Loucy (cell line): ENCODE measurements around the gene PPM1M.

Source experiments
- H2AFZ ChIP-seq: fragments of 200-600 bp; sonication (generic); 2 replicates; pipeline ENCODE4 v1.6.0; 2016; ENCODE audit warnings: antibody characterized with exemption, mild to moderate bottlenecking, low read length, moderate library complexity
- H3F3A ChIP-seq: fragments of 200-600 bp; 2 replicates; pipeline ENCODE4 v1.6.0; 2016; ENCODE audit warnings: antibody characterized with exemption, low read depth, mild to moderate bottlenecking
- H3K27me3 ChIP-seq: fragments of 200-600 bp; sonication (generic); 2 replicates; pipeline ENCODE4 v1.6.1; 2014; ENCODE audit warnings: low read length, mild to moderate bottlenecking; ENCODE audit not compliant: insufficient read depth, poor library complexity, severe bottlenecking
- H3K36me3 ChIP-seq: fragments of 200-600 bp; sonication (generic); 2 replicates; pipeline ENCODE4 v1.6.1; 2016; ENCODE audit warnings: low read length; ENCODE audit not compliant: insufficient read depth
- H3K4me1 ChIP-seq: fragments of 200-600 bp; sonication (generic); 2 replicates; pipeline ENCODE4 v1.5.1; 2014; ENCODE audit warnings: low read length, mild to moderate bottlenecking; ENCODE audit not compliant: insufficient read depth, poor library complexity, severe bottlenecking
- H3K4me2 ChIP-seq: fragments of 200-600 bp; sonication (generic); 2 replicates; pipeline ENCODE4 v1.6.0; 2014; ENCODE audit warnings: antibody characterized with exemption, low read length, low read depth, mild to moderate bottlenecking; ENCODE audit not compliant: poor library complexity, severe bottlenecking
- H3K4me3 ChIP-seq: fragments of 200-600 bp; sonication (generic); 2 replicates; pipeline ENCODE4 v1.5.1; 2014; ENCODE audit warnings: low read length, mild to moderate bottlenecking, mixed read lengths; ENCODE audit not compliant: poor library complexity, severe bottlenecking
- H3K79me2 ChIP-seq: fragments of 200-600 bp; sonication (generic); 2 replicates; pipeline ENCODE4 v1.6.1; 2014; ENCODE audit warnings: low read length; ENCODE audit not compliant: insufficient read depth
- H3K9ac ChIP-seq: fragments of 200-600 bp; sonication (generic); 2 replicates; pipeline ENCODE4 v1.6.0; 2014; ENCODE audit warnings: mild to moderate bottlenecking, low read depth, low read length, moderate library complexity; ENCODE audit not compliant: poor library complexity, severe bottlenecking
- H3K9me2 ChIP-seq: fragments of 200-600 bp; sonication (generic); replicated peaks from 2 replicates; pipeline ENCODE4 v1.6.1; 2016; ENCODE audit warnings: low read depth, low read length, mixed read lengths
- H3K9me3 ChIP-seq: fragments of 200-600 bp; sonication (generic); 2 replicates; pipeline ENCODE4 v1.6.1; 2014; ENCODE audit warnings: mild to moderate bottlenecking, antibody characterized with exemption, low read length, low read depth; ENCODE audit not compliant: insufficient read depth
- H4K20me1 ChIP-seq: fragments of 200-600 bp; sonication (generic); 2 replicates; pipeline ENCODE4 v1.6.0; 2014; ENCODE audit warnings: antibody characterized with exemption, low read length, mild to moderate bottlenecking; ENCODE audit not compliant: insufficient read depth, poor library complexity, severe bottlenecking
- CTCF ChIP-seq: fragments of 200-600 bp; sonication (generic); conservative IDR thresholded peaks from 2 replicates; pipeline ENCODE4 v1.5.1; 2014; ENCODE audit warnings: mild to moderate bottlenecking, antibody characterized with exemption, low read length
- EZH2phosphoT487 ChIP-seq: fragments of 200-600 bp; IDR thresholded peaks from 2 replicates; pipeline ENCODE4 v1.6.1; 2018; ENCODE audit warnings: antibody characterized with exemption, mild to moderate bottlenecking, moderate library complexity, borderline replicate concordance

The PPM1M gene

GRCh38 chr3:52227117-52227516 lies 18.4 kb upstream of the PPM1M start:
- peaks cover 26% of the 10 kb centered on the region; the same call in 1 of the 2 replicates for H3K79me2 ChIP-seq
- H3K9ac ChIP-seq, result no peak overlapping the region
- TF ChIP-seq EZH2phosphoT487 (no peak), CTCF (peak; percentile 34; the same call in 1 of the 2 replicates)
- H3K4me3 ChIP-seq, result no peak overlapping the region
- H3K4me1 ChIP-seq, result peaks cover 16% of the 10 kb centered on the region
- peaks cover 29% of the 10 kb centered on the region; the same call in 1 of the 2 replicates for H3K36me3 ChIP-seq
- no peak overlapping the region for H2AFZ ChIP-seq
- no peaks in the 10 kb centered on the region for H3K9me2 ChIP-seq
- H3K27me3 ChIP-seq, result no peaks in the 10 kb centered on the region
- peaks cover 12% of the 10 kb centered on the region for H4K20me1 ChIP-seq
- H3F3A ChIP-seq, result no peaks in the 10 kb centered on the region
- H3K4me2 ChIP-seq, result no peak overlapping the region
- no peaks in the 10 kb centered on the region for H3K9me3 ChIP-seq

DNA sequence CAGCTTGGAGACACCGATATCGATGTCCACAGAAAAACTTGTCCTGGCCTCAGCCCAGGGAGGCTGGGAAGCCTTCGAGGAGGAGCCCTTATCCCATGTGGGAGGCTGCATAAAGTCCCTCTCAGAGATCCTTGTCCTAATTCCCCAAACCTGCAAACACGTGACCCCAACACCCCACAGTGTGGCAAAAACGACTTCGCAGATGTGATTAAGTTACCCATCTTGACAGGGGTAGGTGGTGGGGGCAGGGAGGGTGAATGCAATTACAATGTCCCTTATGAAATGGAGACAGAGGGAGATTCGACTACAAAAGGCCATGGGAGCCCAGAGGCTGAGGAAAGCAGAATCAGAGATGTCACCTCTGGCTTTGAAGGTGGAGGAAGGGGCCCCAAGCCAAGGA lies 17.8 kb upstream of the PPM1M start:
- Histone ChIP-seq H2AFZ (no peak overlapping the region), H3K79me2 (peaks cover 20% of the 10 kb centered on the region; the same call in 1 of the 2 replicates), H3K36me3 (peaks cover 29% of the 10 kb centered on the region; the same call in 1 of the 2 replicates), H3K9ac (no peak overlapping the region), H3K4me2 (no peak overlapping the region), H4K20me1 (peaks cover 15% of the 10 kb centered on the region), H3K4me3 (no peak overlapping the region), H3F3A (no peaks in the 10 kb centered on the region), H3K9me2 (no peaks in the 10 kb centered on the region), H3K9me3 (no peaks in the 10 kb centered on the region), H3K27me3 (no peaks in the 10 kb centered on the region), H3K4me1 (peaks cover 9% of the 10 kb centered on the region)
- TF ChIP-seq EZH2phosphoT487 (no peak), CTCF (no peak)

GRCh38 chr3:52228266-52228665 lies 17.3 kb upstream of the PPM1M start:
- H3K79me2 ChIP-seq, result peaks cover 15% of the 10 kb centered on the region; the same call in 1 of the 2 replicates
- peaks cover 29% of the 10 kb centered on the region; the same call in 1 of the 2 replicates for H3K36me3 ChIP-seq
- no peak for TF ChIP-seq EZH2phosphoT487
- peaks cover 15% of the 10 kb centered on the region for H4K20me1 ChIP-seq
- H3K9me2 ChIP-seq, result no peaks in the 10 kb centered on the region
- H2AFZ ChIP-seq, result no peak overlapping the region
- no peaks in the 10 kb centered on the region for H3K27me3 ChIP-seq
- H3K4me1 ChIP-seq, result peaks cover 5% of the 10 kb centered on the region
- H3F3A ChIP-seq, result no peaks in the 10 kb centered on the region
- no peak overlapping the region for H3K9ac ChIP-seq
- no peak overlapping the region for H3K4me2 ChIP-seq
- no peaks in the 10 kb centered on the region for H3K9me3 ChIP-seq
- H3K4me3 ChIP-seq, result no peak overlapping the region

DNA sequence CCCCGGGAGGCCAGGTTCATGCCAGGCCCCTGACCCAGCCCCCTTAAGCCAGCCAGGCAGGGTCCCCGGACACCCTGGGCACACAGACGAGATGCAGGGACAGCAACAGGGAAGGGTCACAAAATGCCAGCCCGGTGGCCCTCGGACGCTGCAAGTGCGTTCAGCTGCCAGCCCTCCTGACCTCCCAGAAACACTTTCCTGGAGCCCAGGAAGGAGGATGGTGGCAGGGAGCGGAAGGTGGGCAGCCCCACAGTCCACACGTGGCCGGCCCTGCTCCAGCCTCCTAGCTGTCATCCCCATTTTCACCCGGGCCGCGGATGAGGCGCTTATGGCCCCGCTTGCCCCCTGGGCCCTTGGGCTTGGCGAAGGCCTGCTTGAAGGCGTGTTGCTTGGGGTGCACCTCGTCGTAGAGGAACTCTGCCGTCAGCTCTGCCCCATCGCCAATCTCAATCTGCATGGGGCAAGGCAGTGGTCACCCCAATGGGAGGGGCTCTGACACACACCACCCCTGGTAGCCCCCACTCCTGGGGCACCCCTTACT lies 16.7 kb upstream of the PPM1M start:
- Histone ChIP-seq H3K4me3 (no peak overlapping the region), H3K36me3 (peaks cover 29% of the 10 kb centered on the region; the same call in 1 of the 2 replicates), H3K9me3 (no peaks in the 10 kb centered on the region), H2AFZ (no peak overlapping the region), H3K9ac (no peak overlapping the region), H3K27me3 (no peaks in the 10 kb centered on the region), H4K20me1 (peaks cover 15% of the 10 kb centered on the region), H3K4me2 (no peak overlapping the region), H3F3A (no peaks in the 10 kb centered on the region), H3K4me1 (no peaks in the 10 kb centered on the region), H3K79me2 (peaks cover 9% of the 10 kb centered on the region; the same call in 1 of the 2 replicates), H3K9me2 (no peaks in the 10 kb centered on the region)
- TF ChIP-seq EZH2phosphoT487 (no peak), CTCF (no peak)
